Fibroblast of lung (primary cell): ENCODE data around the gene VAC14. TPM values are rescaled to one million over a fixed set of nuclear protein-coding genes. Genes with fewer than 3 reads are reported as not detected.

Experiments used
- DNase-seq, 2 donors: peaks; one replicate each; pipeline versions ENCODE4 v3.0.0 to v3.0.0-alpha.2; 2010; ENCODE audit warnings: low read depth in 2 of 2
- H2AFZ ChIP-seq: 2 replicates; pipeline ENCODE4 v1.5.1; 2012; ENCODE audit warnings: low read length, control low read depth, inconsistent platforms
- H3K27ac ChIP-seq: 2 replicates; pipeline ENCODE4 v1.5.1; 2011; ENCODE audit warnings: low read length, control low read depth; ENCODE audit not compliant: insufficient read depth
- H3K27me3 ChIP-seq: 2 replicates; pipeline ENCODE4 v1.5.1; 2011; ENCODE audit warnings: mild to moderate bottlenecking, low read length; ENCODE audit not compliant: control insufficient read depth, insufficient read depth
- H3K36me3 ChIP-seq: 2 replicates; pipeline ENCODE4 v1.5.1; 2011; ENCODE audit warnings: low read length; ENCODE audit not compliant: control insufficient read depth, insufficient read depth
- H3K4me1 ChIP-seq: 2 replicates; pipeline ENCODE4 v1.5.1; 2011; ENCODE audit warnings: low read length; ENCODE audit not compliant: control insufficient read depth, insufficient read depth; ENCODE audit errors: extremely low read depth
- H3K4me2 ChIP-seq: 2 replicates; pipeline ENCODE4 v1.5.1; 2011; ENCODE audit warnings: low read length, control low read depth; ENCODE audit not compliant: insufficient read depth; ENCODE audit errors: extremely low read depth
- H3K4me3 ChIP-seq, 4 experiments: fragments of 200-600 bp in 1 of 4; sonication (generic) in 1 of 4; replicated peaks in 1 of 4; 2 replicates each; pipeline ENCODE4 v1.5.1; 2011 to 2016; ENCODE audit warnings: low read length in 4 of 4, low read depth in 3 of 4, mild to moderate bottlenecking in 3 of 4, control low read depth in 2 of 4, inconsistent platforms in 1 of 4, mixed read lengths in 1 of 4; ENCODE audit not compliant: insufficient read depth in 1 of 4; ENCODE audit errors: control extremely low read depth in 1 of 4
- H3K79me2 ChIP-seq: 2 replicates; pipeline ENCODE4 v1.5.1; 2012; ENCODE audit warnings: mild to moderate bottlenecking, low read length, inconsistent platforms; ENCODE audit not compliant: control insufficient read depth, insufficient read depth
- H3K9ac ChIP-seq: 2 replicates; pipeline ENCODE4 v1.5.1; 2011; ENCODE audit warnings: mild to moderate bottlenecking, low read length, control low read depth; ENCODE audit not compliant: insufficient read depth
- H3K9me3 ChIP-seq: 2 replicates; pipeline ENCODE4 v1.5.1; 2012; ENCODE audit warnings: low read depth, low read length; ENCODE audit not compliant: control insufficient read depth, insufficient read depth
- H4K20me1 ChIP-seq: 2 replicates; pipeline ENCODE4 v1.5.1; 2011; ENCODE audit warnings: low read length; ENCODE audit not compliant: control insufficient read depth, insufficient read depth; ENCODE audit errors: extremely low read depth
- EZH2 ChIP-seq: IDR thresholded peaks from 2 replicates; pipeline ENCODE4 v1.5.1; 2012; ENCODE audit warnings: low read length, control low read depth, mild to moderate bottlenecking; ENCODE audit errors: missing control alignments
- polyA plus RNA-seq, 2 donors: library from polyadenylated mRNA; depleted of rRNA in 1 of 2; stranded (reverse) in 1 of 2; unstranded in 1 of 2; fragments of >200 nt; gene quantifications; 2 replicates each; pipeline ENCODE4 v1.2.1, GENCODE V29; 2011 to 2012; ENCODE audit warnings: missing spikeins in 1 of 2
- total RNA-seq: library from RNA; depleted of rRNA; stranded (reverse); fragments of >200 nt; gene quantifications from 2 replicates; pipeline ENCODE4 v1.2.1, GENCODE V29; 2014
- TF ChIP-seq, protein P1 (sequence below), 2 donors: IDR thresholded peaks in 1 of 2; conservative IDR thresholded peaks in 1 of 2; 1 replicate in 1 of 2; 2 replicates in 1 of 2; pipeline ENCODE4 v1.5.1; 2011 to 2012; ENCODE audit warnings: low read length in 2 of 2, control low read depth in 1 of 2, inconsistent platforms in 1 of 2, low read depth in 1 of 2, mild to moderate bottlenecking in 1 of 2

Gene VAC14
- total and polyA plus RNA-seq, 2 donors (not counting 1 experiment from before 2014, with no cell fraction given), result 25.0 to 29.2 TPM

DNA sequence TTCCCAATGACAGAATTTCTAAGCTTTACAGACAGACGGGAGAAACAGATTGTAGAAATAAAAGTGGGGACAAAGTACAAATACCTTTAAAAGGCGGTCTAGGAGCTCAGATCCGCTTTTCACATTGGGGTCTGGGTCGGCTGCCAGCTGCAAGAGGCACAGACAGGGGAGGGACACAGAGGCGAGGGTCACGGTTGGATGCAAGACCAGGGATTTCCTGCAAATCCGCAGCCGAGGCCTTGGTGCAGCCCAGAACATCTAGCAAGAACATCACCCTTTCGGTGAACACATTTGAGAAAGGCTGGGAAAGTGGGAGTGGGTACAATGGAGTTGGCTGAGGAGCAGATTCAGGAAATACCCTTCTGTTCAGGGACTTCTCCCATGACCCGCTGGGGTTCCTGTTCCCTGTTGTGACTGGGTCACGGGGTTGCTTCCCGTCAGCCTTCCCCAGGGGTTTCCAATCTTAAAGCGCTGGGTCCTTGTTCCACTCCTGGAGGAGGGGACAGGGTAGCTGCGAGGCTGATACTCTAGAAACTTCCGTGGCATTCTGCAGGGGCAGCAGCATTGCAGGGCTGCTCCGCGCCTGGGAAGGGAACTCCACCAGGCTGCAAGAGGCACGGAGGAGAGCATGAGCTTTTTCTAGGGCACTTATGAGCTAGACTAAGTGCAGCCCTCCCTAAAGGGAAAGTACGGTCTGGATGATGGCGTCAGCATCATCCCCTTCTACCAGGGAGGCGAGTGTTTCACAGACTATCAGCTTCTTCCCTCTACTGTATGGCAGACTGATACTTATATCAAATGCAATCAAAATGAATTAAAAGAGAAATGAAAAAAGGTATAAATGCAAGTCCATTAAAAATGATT lies 16.0 kb downstream of the VAC14 start:
- Histone ChIP-seq H3K9me3 (no peaks in the 10 kb centered on the region), H3K4me2 (no peak overlapping the region), H3K4me3 (no peak overlapping the region), H3K27me3 (no peaks in the 10 kb centered on the region), H2AFZ (no peak overlapping the region), H3K36me3 (peaks cover 27% of the 10 kb centered on the region), H4K20me1 (no peaks in the 10 kb centered on the region), H3K9ac (no peak overlapping the region), H3K79me2 (peaks cover 2% of the 10 kb centered on the region), H3K4me1 (no peaks in the 10 kb centered on the region), H3K27ac (no peak overlapping the region)
- TF ChIP-seq EZH2, result no peak
- TF ChIP-seq, protein P1, sequence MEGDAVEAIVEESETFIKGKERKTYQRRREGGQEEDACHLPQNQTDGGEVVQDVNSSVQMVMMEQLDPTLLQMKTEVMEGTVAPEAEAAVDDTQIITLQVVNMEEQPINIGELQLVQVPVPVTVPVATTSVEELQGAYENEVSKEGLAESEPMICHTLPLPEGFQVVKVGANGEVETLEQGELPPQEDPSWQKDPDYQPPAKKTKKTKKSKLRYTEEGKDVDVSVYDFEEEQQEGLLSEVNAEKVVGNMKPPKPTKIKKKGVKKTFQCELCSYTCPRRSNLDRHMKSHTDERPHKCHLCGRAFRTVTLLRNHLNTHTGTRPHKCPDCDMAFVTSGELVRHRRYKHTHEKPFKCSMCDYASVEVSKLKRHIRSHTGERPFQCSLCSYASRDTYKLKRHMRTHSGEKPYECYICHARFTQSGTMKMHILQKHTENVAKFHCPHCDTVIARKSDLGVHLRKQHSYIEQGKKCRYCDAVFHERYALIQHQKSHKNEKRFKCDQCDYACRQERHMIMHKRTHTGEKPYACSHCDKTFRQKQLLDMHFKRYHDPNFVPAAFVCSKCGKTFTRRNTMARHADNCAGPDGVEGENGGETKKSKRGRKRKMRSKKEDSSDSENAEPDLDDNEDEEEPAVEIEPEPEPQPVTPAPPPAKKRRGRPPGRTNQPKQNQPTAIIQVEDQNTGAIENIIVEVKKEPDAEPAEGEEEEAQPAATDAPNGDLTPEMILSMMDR (conservative IDR thresholded peaks at IDR 0.05 in 1 of 2, IDR thresholded peaks at IDR 0.05 in 1 of 2; ENCODE audit: low read depth in 1 of 2, low read length in 2 of 2), result no peak
- no peak for DNase-seq

DNA sequence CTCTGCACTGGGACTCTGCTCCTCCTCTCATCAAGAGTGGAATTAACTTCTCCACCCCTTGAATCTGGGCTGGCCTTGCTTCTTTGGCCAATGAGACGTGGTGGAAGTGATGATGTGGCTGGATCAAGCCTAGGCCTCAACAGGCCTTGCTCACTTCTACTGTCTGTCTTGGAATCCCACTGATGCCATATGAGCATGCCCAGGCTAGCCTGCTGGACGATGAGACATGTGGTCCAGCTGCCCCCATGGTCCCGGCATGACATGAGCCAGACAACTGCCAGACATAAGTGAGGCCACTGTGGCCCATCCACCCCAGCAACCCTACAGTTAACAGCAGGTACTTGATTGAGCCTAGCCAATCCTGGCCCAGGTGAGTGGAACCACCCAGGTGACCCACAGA lies 18.7 kb downstream of the VAC14 start:
- Histone ChIP-seq H3K79me2 (no peaks in the 10 kb centered on the region), H3K36me3 (peaks cover 27% of the 10 kb centered on the region), H4K20me1 (no peaks in the 10 kb centered on the region), H3K4me1 (peaks cover 10% of the 10 kb centered on the region), H3K9me3 (no peaks in the 10 kb centered on the region), H3K4me2 (no peak overlapping the region), H3K9ac (no peak overlapping the region), H2AFZ (no peak overlapping the region), H3K27me3 (no peaks in the 10 kb centered on the region), H3K4me3 (no peak overlapping the region), H3K27ac (no peak overlapping the region)
- TF ChIP-seq EZH2, result no peak
- no peak for DNase-seq

DNA sequence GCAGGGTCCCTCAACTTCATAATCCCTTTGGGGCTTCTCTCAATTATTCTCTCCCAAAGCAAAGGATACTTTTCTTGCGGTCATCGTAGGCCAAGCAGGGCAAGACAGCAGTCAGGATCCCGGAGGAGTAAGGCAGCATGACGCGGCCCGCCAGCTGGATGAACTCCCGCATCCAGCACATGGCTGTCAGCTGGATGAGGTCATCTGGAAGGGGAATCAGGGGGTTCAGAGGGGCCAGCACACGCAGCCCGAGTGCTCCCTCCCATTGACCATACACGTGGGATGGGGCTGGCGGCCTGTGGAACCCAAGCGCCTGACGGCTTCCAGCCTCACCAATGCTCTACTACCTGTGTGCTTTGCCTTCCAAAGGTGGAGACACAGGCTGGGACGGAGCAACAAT lies 19.2 kb downstream of the VAC14 start:
- Histone ChIP-seq H3K9ac (no peak overlapping the region), H3K36me3 (peaks cover 27% of the 10 kb centered on the region), H4K20me1 (no peaks in the 10 kb centered on the region), H3K4me3 (no peak overlapping the region), H3K79me2 (no peaks in the 10 kb centered on the region), H3K9me3 (no peaks in the 10 kb centered on the region), H3K4me1 (peaks cover 10% of the 10 kb centered on the region), H3K27ac (no peak overlapping the region), H2AFZ (no peak overlapping the region), H3K27me3 (no peaks in the 10 kb centered on the region), H3K4me2 (no peak overlapping the region)
- DNase-seq, result no peak
- TF ChIP-seq, protein P1 (conservative IDR thresholded peaks at IDR 0.05 in 1 of 2, IDR thresholded peaks at IDR 0.05 in 1 of 2; ENCODE audit: low read depth in 1 of 2, low read length in 2 of 2), result no peak
- no peak for TF ChIP-seq EZH2
